Lower leg skin (tissue), 4 donors: ENCODE data around the gene CDC7. TPM values are rescaled to one million over a fixed set of nuclear protein-coding genes. Genes with fewer than 3 reads are reported as not detected.

ENCODE experiments used
- DNase-seq, 2 donors: peaks; one replicate each; pipeline ENCODE4 v3.0.0-alpha.2; 2019; ENCODE audit warnings: low spot score in 2 of 2
- H3K4me3 ChIP-seq: fragments of 200-600 bp; sonication (generic); 2 replicates; pipeline ENCODE4 v1.5.1; 2017; ENCODE audit warnings: mild to moderate bottlenecking, low read depth; ENCODE audit not compliant: poor library complexity, severe bottlenecking
- CTCF ChIP-seq, 3 donors: fragments of 450-650 bp; IDR thresholded peaks; one replicate each; pipeline ENCODE4 v1.5.1; 2016; ENCODE audit warnings: antibody characterized with exemption in 3 of 3, mild to moderate bottlenecking in 3 of 3, moderate library complexity in 2 of 3
- POLR2A ChIP-seq, 2 donors: fragments of 450-650 bp; IDR thresholded peaks; one replicate each; pipeline ENCODE4 v1.6.1; 2016 to 2017; ENCODE audit warnings: antibody characterized with exemption in 2 of 2, mild to moderate bottlenecking in 1 of 2, moderate library complexity in 1 of 2
- WGBS, 2 donors: methylation state at CpG; one replicate each; pipeline ENCODE4 v1.1.5; 2018; 5-methylcytosine and 5-hydroxymethylcytosine counted together
- intact Hi-C: fragments of 100-400 bp; cut with DNase I; formaldehyde crosslinking; loops from one replicate; pipeline ENCODE4 v1.15.0; 2023; ENCODE audit warnings: low total_unique reads
- total RNA-seq, 4 donors: library from RNA; depleted of rRNA; stranded (reverse); fragments of >200 nt; gene quantifications; one replicate each; pipeline ENCODE4 v1.1.0, GENCODE V29; 2016

CDC7 gene
- total RNA-seq, 4 donors from 2014 or later = 0.80 to 1.1 (median 1.1) TPM

- 67 to 70% methylated on average over 8 of the region's 8 CpGs for WGBS, 2 donors
- no peak overlapping the region for H3K4me3 ChIP-seq
- no peak for TF ChIP-seq POLR2A (IDR thresholded peaks at IDR 0.05)
- TF ChIP-seq CTCF (IDR thresholded peaks at IDR 0.05) = no peak
- DNase-seq = no peak
- intact Hi-C loops = no loop called here
Observed at GRCh38 chr1:91559046-91559750, 58.5 kb downstream of the CDC7 start.

- intact Hi-C loops = no loop called here
- WGBS, 2 donors = 80 to 81% methylated on average over 4 of the region's 4 CpGs
Observed at GRCh38 chr1:91559838-91560565, 59.4 kb downstream of the CDC7 start.

GRCh38 chr1:91564888-91565701 lies 64.4 kb downstream of the CDC7 start:
- intact Hi-C loops = no loop called here
- no peak overlapping the region for H3K4me3 ChIP-seq
- 39 to 42% methylated on average over 6 of the region's 6 CpGs for whole genome bisulfite sequencing, 2 donors
- TF ChIP-seq CTCF (IDR thresholded peaks at IDR 0.05) = no peak
- no peak for TF ChIP-seq POLR2A (IDR thresholded peaks at IDR 0.05)
- peak in 1 of 2 donors; percentile 63 for DNase-seq

More at GRCh38 chr1:91559838-91560565, 59.4 kb downstream of the CDC7 start:
- DNase-seq = no peak
- no peak overlapping the region for H3K4me3 ChIP-seq
- no peak for TF ChIP-seq POLR2A (IDR thresholded peaks at IDR 0.05)

GRCh38 chr1:91567583-91567982 lies 66.9 kb downstream of the CDC7 start:
- intact Hi-C loops = no loop called here
- H3K4me3 ChIP-seq = no peak overlapping the region
- no peak for DNase-seq
- WGBS, 2 donors = 60 to 61% methylated on average over 4 of the region's 4 CpGs
- no peak for TF ChIP-seq POLR2A (IDR thresholded peaks at IDR 0.05)
- TF ChIP-seq CTCF (IDR thresholded peaks at IDR 0.05) = no peak

- DNase-seq = no peak
- H3K4me3 ChIP-seq = no peak overlapping the region
- WGBS, 2 donors = 67 to 80% methylated on average over 7 of the region's 7 CpGs
- TF ChIP-seq CTCF (IDR thresholded peaks at IDR 0.05) = no peak
- intact Hi-C loops = no loop called here
Observed at GRCh38 chr1:91568261-91568660, 67.6 kb downstream of the CDC7 start.
